Osteoblast (primary cell): ENCODE measurements around the gene USP48. TPM values are rescaled to one million over a fixed set of nuclear protein-coding genes. Genes with fewer than 3 reads are reported as not detected.
"Not testable (repeated sequence)": the region's sequence is repeated elsewhere in the genome, so short reads cannot be mapped to it uniquely, and the experiment has no call there.

Source experiments
- DNase-seq: peaks from one replicate; pipeline ENCODE4 v3.0.0; 2011; ENCODE audit warnings: low spot score, mixed read lengths; ENCODE audit not compliant: insufficient read length; ENCODE audit errors: missing footprints
- H2AFZ ChIP-seq: 2 replicates; pipeline ENCODE4 v1.6.0; 2011; ENCODE audit warnings: mild to moderate bottlenecking, low read length
- H3K27ac ChIP-seq: 2 replicates; pipeline ENCODE4 v1.5.1; 2011; ENCODE audit warnings: mild to moderate bottlenecking, low read depth, low read length, moderate library complexity
- H3K27me3 ChIP-seq: 2 replicates; pipeline ENCODE4 v1.6.0; 2012; ENCODE audit warnings: mild to moderate bottlenecking, control low read depth, inconsistent platforms, low read length, moderate library complexity; ENCODE audit not compliant: insufficient read depth
- H3K36me3 ChIP-seq: 2 replicates; pipeline ENCODE4 v1.5.1; 2011; ENCODE audit warnings: mild to moderate bottlenecking, low read length, control low read depth, moderate library complexity; ENCODE audit not compliant: insufficient read depth
- H3K4me1 ChIP-seq: 2 replicates; pipeline ENCODE4 v1.5.1; 2011; ENCODE audit warnings: mild to moderate bottlenecking, low read length, control low read depth, moderate library complexity; ENCODE audit not compliant: insufficient read depth
- H3K4me2 ChIP-seq: 2 replicates; pipeline ENCODE4 v1.6.0; 2011; ENCODE audit warnings: mild to moderate bottlenecking, low read length; ENCODE audit not compliant: insufficient read depth
- H3K4me3 ChIP-seq: fragments of 200-600 bp; sonication (generic); 3 replicates; pipeline ENCODE4 v1.5.1; 2012; ENCODE audit warnings: mild to moderate bottlenecking, low read length, inconsistent platforms; ENCODE audit not compliant: insufficient read depth
- H3K79me2 ChIP-seq: 2 replicates; pipeline ENCODE4 v1.6.0; 2012; ENCODE audit warnings: mild to moderate bottlenecking, low read length, control low read depth, inconsistent platforms; ENCODE audit not compliant: insufficient read depth
- H3K9me3 ChIP-seq: 2 replicates; pipeline ENCODE4 v1.5.1; 2011; ENCODE audit warnings: low read depth, low read length, control low read depth
- H4K20me1 ChIP-seq: 2 replicates; pipeline ENCODE4 v1.6.0; 2012; ENCODE audit warnings: mild to moderate bottlenecking, low read length, control low read depth; ENCODE audit not compliant: insufficient read depth
- total RNA-seq: library from RNA; depleted of rRNA; stranded (reverse); fragments of >200 nt; gene quantifications from 2 replicates; pipeline ENCODE4 v1.2.3, GENCODE V29; 2012
- TF ChIP-seq, protein P1 (sequence below): IDR thresholded peaks from 2 replicates; pipeline ENCODE4 v1.5.1; 2011; ENCODE audit warnings: mild to moderate bottlenecking, low read depth, low read length, moderate library complexity; ENCODE audit errors: extremely low read depth

USP48 gene
- total RNA-seq, 1 donor: 52.5 TPM

DNA sequence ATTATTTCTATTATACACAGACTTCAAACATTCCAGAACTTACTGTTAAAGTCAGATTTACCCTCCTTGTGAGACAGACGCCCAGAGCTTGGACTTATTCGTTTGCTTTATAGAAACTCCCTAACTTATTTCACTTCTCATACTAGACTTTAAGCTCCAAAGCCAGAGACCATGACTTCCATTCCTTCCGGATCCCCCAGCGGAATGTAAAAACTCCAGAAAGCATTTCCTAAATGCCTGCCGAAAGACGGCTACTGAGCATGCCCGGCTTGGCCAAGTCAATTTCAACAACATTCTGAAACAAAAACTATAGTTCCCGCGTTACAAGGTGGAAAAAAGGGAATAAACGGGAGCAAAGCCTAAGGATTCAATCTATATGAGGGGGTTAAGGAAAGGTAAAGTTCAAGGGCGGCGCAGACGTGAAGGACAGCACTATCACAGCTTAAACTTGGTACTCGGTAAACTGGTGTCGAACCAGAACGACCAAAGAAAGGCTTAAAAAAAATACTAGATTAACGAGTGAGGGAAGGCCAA lies 1.1 kb downstream of the USP48 start:
- H4K20me1 ChIP-seq: peaks cover 22% of the 10 kb centered on the region
- H3K9me3 ChIP-seq: no peaks in the 10 kb centered on the region
- peak overlapping the region; percentile 77 for H3K4me3 ChIP-seq
- TF ChIP-seq, protein P1, sequence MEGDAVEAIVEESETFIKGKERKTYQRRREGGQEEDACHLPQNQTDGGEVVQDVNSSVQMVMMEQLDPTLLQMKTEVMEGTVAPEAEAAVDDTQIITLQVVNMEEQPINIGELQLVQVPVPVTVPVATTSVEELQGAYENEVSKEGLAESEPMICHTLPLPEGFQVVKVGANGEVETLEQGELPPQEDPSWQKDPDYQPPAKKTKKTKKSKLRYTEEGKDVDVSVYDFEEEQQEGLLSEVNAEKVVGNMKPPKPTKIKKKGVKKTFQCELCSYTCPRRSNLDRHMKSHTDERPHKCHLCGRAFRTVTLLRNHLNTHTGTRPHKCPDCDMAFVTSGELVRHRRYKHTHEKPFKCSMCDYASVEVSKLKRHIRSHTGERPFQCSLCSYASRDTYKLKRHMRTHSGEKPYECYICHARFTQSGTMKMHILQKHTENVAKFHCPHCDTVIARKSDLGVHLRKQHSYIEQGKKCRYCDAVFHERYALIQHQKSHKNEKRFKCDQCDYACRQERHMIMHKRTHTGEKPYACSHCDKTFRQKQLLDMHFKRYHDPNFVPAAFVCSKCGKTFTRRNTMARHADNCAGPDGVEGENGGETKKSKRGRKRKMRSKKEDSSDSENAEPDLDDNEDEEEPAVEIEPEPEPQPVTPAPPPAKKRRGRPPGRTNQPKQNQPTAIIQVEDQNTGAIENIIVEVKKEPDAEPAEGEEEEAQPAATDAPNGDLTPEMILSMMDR: no peak
- H3K4me2 ChIP-seq: peak overlapping the region; percentile 96
- peak overlapping the region; percentile 99 for H3K27ac ChIP-seq
- H3K27me3 ChIP-seq: no peaks in the 10 kb centered on the region
- DNase-seq: peak; percentile 78
- no peaks in the 10 kb centered on the region for H3K36me3 ChIP-seq
- peak overlapping the region; percentile 91 for H2AFZ ChIP-seq
- H3K4me1 ChIP-seq: peaks cover 19% of the 10 kb centered on the region
- H3K79me2 ChIP-seq: peaks cover 59% of the 10 kb centered on the region

DNA sequence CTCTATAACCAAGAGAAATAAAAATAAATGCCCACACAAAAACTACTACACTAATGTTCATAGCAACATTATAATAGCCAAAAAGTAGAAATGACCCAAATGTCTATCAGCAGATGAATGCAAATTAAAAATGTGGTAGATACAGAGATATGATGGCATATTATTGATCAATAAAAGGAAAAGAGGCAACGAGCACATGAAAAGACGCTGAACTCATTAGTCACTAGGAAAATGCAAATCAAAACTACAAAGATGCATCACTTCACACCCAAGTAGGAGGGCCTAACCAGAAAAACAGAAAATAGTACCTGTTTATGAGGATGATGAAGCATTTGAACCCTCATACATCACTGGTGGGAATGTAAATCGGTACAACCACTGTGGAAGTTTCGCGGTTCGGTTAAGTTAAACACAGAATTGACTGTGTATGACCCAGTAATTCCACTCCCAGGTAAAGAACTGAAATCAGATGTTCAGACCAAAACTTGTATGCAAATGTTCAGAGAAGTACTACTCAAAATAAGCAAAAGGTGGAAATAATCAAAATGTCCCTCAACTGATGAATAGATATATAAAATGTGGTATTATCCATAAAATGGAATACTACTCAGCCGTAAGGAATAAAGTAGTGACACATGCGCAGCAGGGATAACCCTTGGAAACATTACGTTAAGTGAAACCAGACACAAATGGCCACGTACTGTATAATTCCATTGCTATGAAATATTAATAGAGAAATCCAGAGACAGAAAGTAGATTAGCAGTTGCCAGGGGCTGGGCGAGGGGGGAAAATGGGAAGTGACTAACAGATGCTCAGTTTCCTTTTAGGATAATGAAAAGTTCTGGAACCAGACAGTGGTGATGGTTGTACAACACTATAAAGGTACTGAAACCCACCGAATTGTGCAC lies 3.1 kb downstream of the USP48 start:
- Histone ChIP-seq H3K27ac (no peak overlapping the region), H4K20me1 (peaks cover 34% of the 10 kb centered on the region), H2AFZ (no peak overlapping the region), H3K27me3 (no peaks in the 10 kb centered on the region), H3K4me2 (peak overlapping the region; percentile 25), H3K4me3 (no peak overlapping the region), H3K4me1 (peaks cover 19% of the 10 kb centered on the region), H3K79me2 (peaks cover 77% of the 10 kb centered on the region), H3K9me3 (no peaks in the 10 kb centered on the region), H3K36me3 (no peaks in the 10 kb centered on the region)
- DNase-seq: no peak
- TF ChIP-seq, protein P1: no peak

DNA sequence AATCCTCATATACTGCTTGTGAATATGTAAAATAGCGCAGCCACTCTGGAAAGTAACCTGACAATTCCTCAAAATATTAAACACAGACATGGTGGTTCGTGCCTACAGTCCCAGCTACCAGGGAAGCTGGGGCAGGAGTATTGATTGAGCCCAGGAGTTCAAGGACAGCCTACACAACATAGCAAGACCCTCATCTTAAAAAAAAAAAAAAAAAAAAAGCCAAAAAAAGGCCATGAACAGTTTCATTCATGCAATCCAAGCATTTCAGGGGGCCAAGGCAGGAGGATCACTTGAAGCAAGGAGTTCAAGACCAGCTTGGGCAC lies 4.6 kb downstream of the USP48 start:
- no peak overlapping the region for H3K4me3 ChIP-seq
- no peak overlapping the region for H2AFZ ChIP-seq
- DNase-seq: no peak
- H3K4me2 ChIP-seq: no peak overlapping the region
- H3K4me1 ChIP-seq: peaks cover 9% of the 10 kb centered on the region
- H3K9me3 ChIP-seq: no peaks in the 10 kb centered on the region
- H3K36me3 ChIP-seq: no peaks in the 10 kb centered on the region
- H4K20me1 ChIP-seq: peaks cover 42% of the 10 kb centered on the region
- TF ChIP-seq, protein P1: no peak
- H3K27ac ChIP-seq: no peak overlapping the region
- peaks cover 91% of the 10 kb centered on the region for H3K79me2 ChIP-seq
- no peaks in the 10 kb centered on the region for H3K27me3 ChIP-seq

DNA sequence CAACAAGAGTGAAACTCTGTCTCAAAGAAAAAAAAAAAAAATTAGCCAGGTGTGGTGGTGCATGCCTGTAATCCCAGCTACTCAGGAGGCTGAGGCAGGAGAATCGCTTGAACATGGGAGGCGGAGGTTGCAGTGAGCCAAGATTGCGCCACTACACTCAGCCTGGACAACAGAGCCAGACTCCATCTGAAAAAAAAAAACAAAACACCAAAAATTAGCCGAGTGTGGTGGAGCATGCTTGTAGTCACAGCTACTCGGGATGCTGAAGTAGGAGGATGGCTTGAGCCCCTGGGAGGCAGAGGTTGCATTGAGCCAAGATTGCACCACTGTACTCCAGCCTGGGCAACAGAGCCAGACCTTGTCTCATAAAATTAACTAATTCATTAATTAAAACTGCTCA lies 6.0 kb downstream of the USP48 start:
- Histone ChIP-seq H3K79me2 (peaks cover 96% of the 10 kb centered on the region), H4K20me1 (peaks cover 45% of the 10 kb centered on the region)
- H3K27ac ChIP-seq, H3K27me3 ChIP-seq, H2AFZ ChIP-seq, H3K4me3 ChIP-seq, H3K36me3 ChIP-seq, DNase-seq, H3K9me3 ChIP-seq, H3K4me1 ChIP-seq, H3K4me2 ChIP-seq: not testable (repeated sequence)
